GM23248 (cell line): ENCODE results near the gene CHI3L2.

Experiments used
- EZH2 ChIP-seq: fragments of 200-600 bp; sonication (generic); IDR thresholded peaks from 2 replicates; pipeline ENCODE4 v1.6.1; 2018; ENCODE audit warnings: antibody characterized with exemption, mild to moderate bottlenecking; ENCODE audit not compliant: insufficient read depth, poor library complexity, severe bottlenecking
- EZH2phosphoT487 ChIP-seq: fragments of 200-600 bp; sonication (generic); IDR thresholded peaks from 2 replicates; pipeline ENCODE4 v1.6.1; 2018; ENCODE audit warnings: antibody characterized with exemption, moderate library complexity, mild to moderate bottlenecking, low read depth; ENCODE audit not compliant: insufficient read depth

GRCh38 chr1:111253876-111254275, 26.4 kb downstream of the CHI3L2 start:
- TF ChIP-seq EZH2 (no peak), EZH2phosphoT487 (no peak)
